ENCODE data around the gene CACNA1D.

CACNA1D gene

GRCh38 chr3:53665608-53666425 lies 171.4 kb downstream of the CACNA1D start:
- DNase-seq, result no peak

- no peak for DNase-seq
Measured at GRCh38 chr3:53668872-53669271, 174.5 kb downstream of the CACNA1D start.

GRCh38 chr3:53670721-53671120 lies 176.3 kb downstream of the CACNA1D start:
- no peak for DNase-seq

- DNase-seq, result no peak
Measured at GRCh38 chr3:53671192-53671960, 177.0 kb downstream of the CACNA1D start.

- DNase-seq, result no peak
Measured at GRCh38 chr3:53671961-53672299, 177.5 kb downstream of the CACNA1D start.

- no peak for DNase-seq
Measured at GRCh38 chr3:53672981-53673380, 178.6 kb downstream of the CACNA1D start.

- DNase-seq, result no peak
Measured at GRCh38 chr3:53673722-53674350, 179.4 kb downstream of the CACNA1D start.

GRCh38 chr3:53674582-53674981 lies 180.2 kb downstream of the CACNA1D start:
- DNase-seq, result no peak

GRCh38 chr3:53675022-53675697 lies 180.7 kb downstream of the CACNA1D start:
- DNase-seq, result no peak

GRCh38 chr3:53675942-53676341 lies 181.5 kb downstream of the CACNA1D start:
- DNase-seq, result no peak

GRCh38 chr3:53677413-53677812 lies 183.0 kb downstream of the CACNA1D start:
- no peak for DNase-seq

- no peak for DNase-seq
Measured at GRCh38 chr3:53680028-53680427, 185.6 kb downstream of the CACNA1D start.

GRCh38 chr3:53682807-53683206 lies 188.4 kb downstream of the CACNA1D start:
- DNase-seq, result no peak

- no peak for DNase-seq
Measured at GRCh38 chr3:53688066-53688465, 193.7 kb downstream of the CACNA1D start.

GRCh38 chr3:53688989-53689388 lies 194.6 kb downstream of the CACNA1D start:
- DNase-seq, result no peak

- DNase-seq, result no peak
Measured at GRCh38 chr3:53689681-53690080, 195.3 kb downstream of the CACNA1D start.

- DNase-seq, result no peak
Measured at GRCh38 chr3:53690521-53690920, 196.1 kb downstream of the CACNA1D start.

GRCh38 chr3:53691349-53691748 lies 196.9 kb downstream of the CACNA1D start:
- no peak for DNase-seq

GRCh38 chr3:53691885-53692284 lies 197.5 kb downstream of the CACNA1D start:
- no peak for DNase-seq

- DNase-seq, result no peak
Measured at GRCh38 chr3:53693451-53693850, 199.0 kb downstream of the CACNA1D start.

- DNase-seq, result no peak
Measured at GRCh38 chr3:53694046-53694445, 199.6 kb downstream of the CACNA1D start.

- no peak for DNase-seq
Measured at GRCh38 chr3:53694666-53695323, 200.4 kb downstream of the CACNA1D start.

- no peak for DNase-seq
Measured at GRCh38 chr3:53695324-53695690, 200.9 kb downstream of the CACNA1D start.

All from inflammatory macrophage treated with lipopolysaccharide for 4 hours (primary cell).